ENCODE results near the gene MEIS2.

Gene MEIS2

DNA sequence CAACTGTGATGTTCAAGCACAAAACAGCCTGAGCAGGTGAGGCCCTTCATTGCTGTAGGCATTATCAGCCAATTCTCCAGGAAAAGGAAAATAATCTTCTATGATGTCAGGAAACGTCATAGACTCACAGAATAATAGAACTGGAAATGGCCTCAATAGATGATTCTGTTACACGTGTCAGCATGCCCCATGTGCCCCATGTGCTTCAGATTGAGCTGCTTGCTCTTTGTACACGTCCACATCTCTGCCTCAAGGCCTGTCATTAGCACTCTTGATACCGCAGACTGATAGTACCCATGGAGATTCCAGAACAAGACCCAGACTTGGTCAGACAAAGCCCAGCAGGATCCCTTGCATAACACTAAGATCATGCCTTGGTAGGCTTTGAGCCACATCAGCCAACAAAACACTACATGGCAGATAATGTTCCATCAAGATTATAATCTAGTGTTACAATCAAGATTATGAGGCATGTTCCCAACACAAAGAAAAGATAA, 95.9 kb downstream of the MEIS2 start:
- DNase-seq (ENCODE audit: low read depth) = no peak
- H3K4me3 ChIP-seq (ENCODE audit: low read length) = no peak overlapping the region
- TF ChIP-seq, protein P1, sequence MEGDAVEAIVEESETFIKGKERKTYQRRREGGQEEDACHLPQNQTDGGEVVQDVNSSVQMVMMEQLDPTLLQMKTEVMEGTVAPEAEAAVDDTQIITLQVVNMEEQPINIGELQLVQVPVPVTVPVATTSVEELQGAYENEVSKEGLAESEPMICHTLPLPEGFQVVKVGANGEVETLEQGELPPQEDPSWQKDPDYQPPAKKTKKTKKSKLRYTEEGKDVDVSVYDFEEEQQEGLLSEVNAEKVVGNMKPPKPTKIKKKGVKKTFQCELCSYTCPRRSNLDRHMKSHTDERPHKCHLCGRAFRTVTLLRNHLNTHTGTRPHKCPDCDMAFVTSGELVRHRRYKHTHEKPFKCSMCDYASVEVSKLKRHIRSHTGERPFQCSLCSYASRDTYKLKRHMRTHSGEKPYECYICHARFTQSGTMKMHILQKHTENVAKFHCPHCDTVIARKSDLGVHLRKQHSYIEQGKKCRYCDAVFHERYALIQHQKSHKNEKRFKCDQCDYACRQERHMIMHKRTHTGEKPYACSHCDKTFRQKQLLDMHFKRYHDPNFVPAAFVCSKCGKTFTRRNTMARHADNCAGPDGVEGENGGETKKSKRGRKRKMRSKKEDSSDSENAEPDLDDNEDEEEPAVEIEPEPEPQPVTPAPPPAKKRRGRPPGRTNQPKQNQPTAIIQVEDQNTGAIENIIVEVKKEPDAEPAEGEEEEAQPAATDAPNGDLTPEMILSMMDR (IDR thresholded peaks at IDR 0.05; ENCODE audit: insufficient read depth, low read depth, low read length, missing control alignments) = no peak

DNA sequence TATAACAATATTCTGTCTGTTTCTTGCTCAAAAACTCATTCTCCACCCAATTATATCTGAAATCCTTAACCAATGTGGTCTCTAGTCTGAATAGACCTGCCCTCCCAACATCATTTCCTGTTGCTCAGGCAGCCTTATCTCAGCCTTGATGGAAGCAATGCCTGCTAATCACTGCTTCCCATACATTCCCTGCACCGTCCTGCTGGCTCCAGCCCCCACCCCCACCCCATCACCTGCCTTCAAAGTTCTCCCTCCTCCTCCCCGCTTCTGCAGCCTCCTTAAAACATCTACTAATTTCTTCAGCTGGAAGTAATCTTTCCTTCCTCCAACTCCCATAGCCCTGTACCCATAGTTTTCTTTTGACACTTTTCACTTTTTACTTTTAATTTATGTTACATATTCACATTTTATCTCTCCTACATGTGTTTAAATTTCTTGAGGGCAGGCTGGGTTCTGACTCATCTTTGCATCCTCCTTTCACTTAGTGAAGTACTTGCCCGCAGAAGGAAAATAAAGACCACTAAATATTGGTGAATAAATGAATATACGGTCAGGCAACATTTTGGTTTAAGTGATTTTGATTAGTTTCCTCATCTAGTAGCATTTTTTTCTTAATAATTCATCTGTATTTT, 98.2 kb downstream of the MEIS2 start:
- TF ChIP-seq, protein P1 (IDR thresholded peaks at IDR 0.05; ENCODE audit: insufficient read depth, low read depth, low read length, missing control alignments) = no peak
- no peak for DNase-seq (ENCODE audit: low read depth)
- H3K4me3 ChIP-seq (ENCODE audit: low read length) = no peak overlapping the region

DNA sequence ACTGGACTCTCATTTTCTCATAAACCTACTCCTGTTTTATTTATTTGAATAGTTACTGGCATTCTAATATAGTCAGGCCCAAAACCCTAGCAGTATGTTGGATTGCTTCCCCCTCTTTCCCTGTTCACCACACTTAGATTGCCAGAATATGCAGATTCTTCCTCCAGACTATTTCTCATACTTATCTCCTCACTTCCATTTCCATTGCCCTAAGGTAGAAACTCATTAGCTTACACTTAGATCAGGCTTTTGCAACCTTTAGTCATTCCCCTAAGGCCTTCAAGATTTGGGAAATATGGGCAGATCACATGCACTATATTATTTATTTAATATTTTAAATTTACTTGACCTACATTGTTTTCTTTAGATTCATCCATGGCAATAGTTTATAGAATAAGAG, 98.9 kb downstream of the MEIS2 start:
- peak; percentile 27 for DNase-seq (ENCODE audit: low read depth)
- TF ChIP-seq, protein P1 (IDR thresholded peaks at IDR 0.05; ENCODE audit: insufficient read depth, low read depth, low read length, missing control alignments) = no peak
- H3K4me3 ChIP-seq (ENCODE audit: low read length) = no peak overlapping the region

DNA sequence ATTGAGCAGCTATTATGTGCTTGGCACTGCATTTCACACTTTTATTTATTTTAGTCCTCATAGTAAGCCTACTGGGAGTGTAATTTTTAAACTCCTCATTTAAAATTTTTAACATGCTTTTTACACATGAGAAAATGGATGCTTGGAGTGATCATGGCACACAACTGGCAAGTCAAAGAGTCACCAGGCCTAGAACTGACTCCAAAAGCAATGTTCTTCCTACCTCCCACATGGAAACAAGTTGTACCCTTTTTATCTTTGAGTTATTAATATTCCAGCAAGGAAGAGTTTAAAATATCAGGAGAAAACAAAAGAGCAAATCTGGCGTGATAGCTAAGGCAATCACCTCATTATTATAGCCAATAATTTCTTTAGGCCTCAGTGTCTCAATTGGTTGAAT, 100.6 kb downstream of the MEIS2 start:
- no peak for DNase-seq (ENCODE audit: low read depth)
- H3K4me3 ChIP-seq (ENCODE audit: low read length) = no peak overlapping the region
- TF ChIP-seq, protein P1 (IDR thresholded peaks at IDR 0.05; ENCODE audit: insufficient read depth, low read depth, low read length, missing control alignments) = no peak

DNA sequence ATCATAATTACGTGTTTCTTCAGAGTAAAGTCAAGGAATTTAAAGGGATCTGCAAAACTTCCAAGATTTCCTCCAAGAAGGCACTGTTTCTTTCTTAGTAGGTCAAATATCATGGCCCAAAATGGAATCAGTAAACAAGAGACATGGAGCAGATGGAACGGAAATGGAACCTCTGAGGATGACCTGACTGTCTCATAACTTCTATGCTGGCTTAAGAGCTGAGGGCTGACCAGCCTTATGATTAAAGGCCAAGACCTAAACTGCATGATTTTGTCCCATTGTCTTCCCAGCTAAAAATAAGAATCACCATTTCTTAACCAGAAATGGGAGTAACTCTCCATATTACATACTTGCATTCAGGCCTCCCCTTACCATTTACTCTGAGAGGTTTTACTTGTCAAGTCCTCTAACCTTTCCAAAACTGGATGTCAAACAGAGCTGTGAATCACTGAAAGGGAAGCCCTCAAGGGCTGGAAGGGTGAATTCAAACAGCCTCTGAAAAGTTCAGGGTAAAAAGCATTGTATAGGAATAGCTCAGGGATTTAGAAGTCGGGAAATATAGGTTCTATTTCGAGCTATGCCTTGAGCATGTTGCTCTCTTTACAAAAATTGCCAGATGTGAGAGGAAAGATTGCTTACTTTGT, 103.7 kb downstream of the MEIS2 start:
- no peak for DNase-seq (ENCODE audit: low read depth)
- TF ChIP-seq, protein P1 (IDR thresholded peaks at IDR 0.05; ENCODE audit: insufficient read depth, low read depth, low read length, missing control alignments) = no peak
- no peak overlapping the region for H3K4me3 ChIP-seq (ENCODE audit: low read length)

DNA sequence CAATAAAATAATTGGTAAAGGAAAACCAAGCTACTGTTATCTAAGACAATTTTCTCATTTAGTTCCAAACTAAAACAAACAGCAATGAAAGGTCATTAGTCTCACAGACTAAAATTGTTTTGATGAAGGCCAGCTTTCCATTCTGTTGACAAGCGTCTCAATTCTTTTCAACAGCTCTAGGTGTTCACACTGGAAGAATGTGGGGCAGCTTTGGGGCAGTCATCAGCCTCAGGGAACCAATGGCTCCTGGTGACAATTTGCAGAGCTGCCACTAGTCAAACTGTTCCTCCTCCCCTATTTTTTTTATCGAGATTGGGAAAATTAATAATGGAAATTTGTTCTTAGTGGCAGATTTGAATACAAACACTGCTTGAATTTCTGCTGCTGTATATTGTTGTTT, 104.2 kb downstream of the MEIS2 start:
- H3K4me3 ChIP-seq (ENCODE audit: low read length) = no peak overlapping the region
- TF ChIP-seq, protein P1 (IDR thresholded peaks at IDR 0.05; ENCODE audit: insufficient read depth, low read depth, low read length, missing control alignments) = no peak
- DNase-seq (ENCODE audit: low read depth) = no peak

Data from epithelial cell of esophagus (primary cell).